C4-2B (cell line): ENCODE data around the gene FAM118B.

Experiments used
- CTCF ChIP-seq: fragments of 450-650 bp; conservative IDR thresholded peaks from 2 replicates; pipeline ENCODE4 v1.5.1; 2017; ENCODE audit warnings: mild to moderate bottlenecking
- ZFX ChIP-seq: fragments of 450-650 bp; IDR thresholded peaks from 2 replicates; pipeline ENCODE4 v1.6.1; 2017

GRCh38 chr11:126257144-126257543 is 45.6 kb downstream of the FAM118B start:
- no peak for TF ChIP-seq CTCF
- no peak for TF ChIP-seq ZFX
